Astrocyte (in vitro differentiated cells and primary cell): ENCODE results near the gene BPIFB1.

Experiments
- CTCF ChIP-seq: IDR thresholded peaks from 2 replicates; pipeline ENCODE4 v1.5.1; 2011; ENCODE audit warnings: low read depth, mild to moderate bottlenecking, inconsistent platforms, low read length, moderate library complexity; ENCODE audit not compliant: insufficient read depth
- EZH2 ChIP-seq: IDR thresholded peaks from 2 replicates; pipeline ENCODE4 v1.6.1; 2012; ENCODE audit warnings: mild to moderate bottlenecking, low read length, inconsistent platforms; ENCODE audit not compliant: insufficient read depth

- TF ChIP-seq CTCF (no peak), EZH2 (no peak)
Measured at GRCh38 chr20:33240923-33241322, 42.1 kb upstream of the BPIFB1 start.
